HT-29 (cell line): ENCODE data around the gene RPS6KB2. TPM values are rescaled to one million over a fixed set of nuclear protein-coding genes. Genes with fewer than 3 reads are reported as not detected.
A peak's percentile ranks its signal among the peaks of the same experiment; 100 is the strongest.

Experiments used
- DNase-seq: peaks from one replicate; pipeline ENCODE4 v3.0.0-alpha.2; 2015; ENCODE audit warnings: low spot score
- total RNA-seq: library from RNA; depleted of rRNA; stranded (reverse); fragments of >200 nt; shearing (Covaris generic); gene quantifications from 2 replicates; pipeline ENCODE4 v1.2.3, GENCODE V29; 2014; rRNA removed

The RPS6KB2 gene
- 125 and 137 TPM in 2 replicates for total RNA-seq

GRCh38 chr11:67428052-67429001, at the start of gene RPS6KB2:
Gene RPS6KB2 (plus strand): TSS chr11:67428494. CDS start chr11:67428546, 52 bp downstream.
- DNase-seq: peak; percentile 99

- no peak for DNase-seq
Measured at GRCh38 chr11:67378544-67378943, 49.8 kb upstream of the RPS6KB2 start.

GRCh38 chr11:67379061-67380058, 48.9 kb upstream of the RPS6KB2 start:
- DNase-seq: peak; percentile 79

- no peak for DNase-seq
Measured at GRCh38 chr11:67381244-67381972, 46.9 kb upstream of the RPS6KB2 start.

GRCh38 chr11:67382276-67383136, 45.8 kb upstream of the RPS6KB2 start:
- DNase-seq: peak; percentile 97

GRCh38 chr11:67384851-67385366, 43.4 kb upstream of the RPS6KB2 start:
- DNase-seq: no peak

GRCh38 chr11:67387069-67387468, 41.2 kb upstream of the RPS6KB2 start:
- no peak for DNase-seq

GRCh38 chr11:67387518-67387917, 40.8 kb upstream of the RPS6KB2 start:
- no peak for DNase-seq

GRCh38 chr11:67389477-67389876, 38.8 kb upstream of the RPS6KB2 start:
- peak; percentile 82 for DNase-seq

- DNase-seq: no peak
Measured at GRCh38 chr11:67390947-67391303, 37.4 kb upstream of the RPS6KB2 start.

GRCh38 chr11:67391304-67392182, 36.8 kb upstream of the RPS6KB2 start, which contains the start of gene RAD9A:
Gene RAD9A (plus strand): TSS chr11:67391986. CDS start chr11:67392045, 59 bp downstream.
- peak; percentile 94 for DNase-seq

- no peak for DNase-seq
Measured at GRCh38 chr11:67392183-67392715, 36.0 kb upstream of the RPS6KB2 start.

- DNase-seq: no peak
Measured at GRCh38 chr11:67393437-67393836, 34.9 kb upstream of the RPS6KB2 start.

GRCh38 chr11:67393990-67394389, 34.3 kb upstream of the RPS6KB2 start:
- DNase-seq: no peak

- no peak for DNase-seq
Measured at GRCh38 chr11:67395555-67396258, 32.6 kb upstream of the RPS6KB2 start.

- DNase-seq: no peak
Measured at GRCh38 chr11:67396259-67396581, 32.1 kb upstream of the RPS6KB2 start.

- DNase-seq: no peak
Measured at GRCh38 chr11:67396587-67397389, 31.5 kb upstream of the RPS6KB2 start.
